ENCODE data around the gene TCF4. TPM values are rescaled to one million over a fixed set of nuclear protein-coding genes. Genes with fewer than 3 reads are reported as not detected.

TCF4 gene
- total RNA-seq, 1 experiment from 2014 or later, result 93.7 TPM

DNA sequence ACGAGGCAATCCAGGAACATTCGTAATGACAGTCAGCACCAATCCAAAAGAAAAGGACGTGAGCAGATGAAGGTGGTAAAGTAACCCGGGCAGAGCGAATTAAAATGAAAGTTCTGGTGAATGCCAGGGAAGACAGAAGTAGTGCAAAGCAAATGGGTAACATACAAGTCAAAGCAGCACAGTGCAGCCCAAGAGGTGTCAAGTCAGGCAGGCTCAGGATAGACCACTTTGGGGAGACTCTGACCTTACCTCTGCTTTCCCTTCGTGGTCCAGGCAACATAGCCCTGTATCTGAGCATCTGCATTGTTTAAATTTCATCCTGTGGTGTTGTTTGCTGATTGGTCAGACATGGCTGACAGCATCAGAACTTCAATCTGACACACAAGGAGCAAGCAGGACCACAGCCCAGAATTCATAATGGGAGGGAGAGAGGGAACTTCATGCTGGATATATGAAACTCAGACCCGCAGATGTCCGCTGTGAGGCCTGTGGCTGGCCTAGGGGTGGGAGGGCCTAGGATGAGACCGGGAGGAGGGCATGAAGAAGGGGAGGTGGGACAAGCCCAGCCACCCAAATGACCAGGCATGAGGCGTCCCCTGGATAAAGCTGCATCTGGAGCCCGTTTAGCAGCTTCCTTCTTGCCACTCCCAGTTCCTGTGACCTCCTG is 285.7 kb downstream of the TCF4 start:
- BruUV-seq (replicated peaks), result no TSS peak
- DNase-seq, result no peak
- Mint-ChIP-seq H3K27me3 (ENCODE audit: insufficient read depth, unreplicated experiment) (no peaks in the 10 kb centered on the region), H3K4me3 (ENCODE audit: unreplicated experiment) (no peak overlapping the region), H3K4me1 (ENCODE audit: low read depth, unreplicated experiment) (no peaks in the 10 kb centered on the region), H3K9me3 (ENCODE audit: unreplicated experiment) (no peaks in the 10 kb centered on the region), H3K27ac (ENCODE audit: unreplicated experiment) (no peak overlapping the region), H3K36me3 (ENCODE audit: insufficient read depth, unreplicated experiment) (peaks cover 8% of the 10 kb centered on the region)
- TF ChIP-seq, protein P1, sequence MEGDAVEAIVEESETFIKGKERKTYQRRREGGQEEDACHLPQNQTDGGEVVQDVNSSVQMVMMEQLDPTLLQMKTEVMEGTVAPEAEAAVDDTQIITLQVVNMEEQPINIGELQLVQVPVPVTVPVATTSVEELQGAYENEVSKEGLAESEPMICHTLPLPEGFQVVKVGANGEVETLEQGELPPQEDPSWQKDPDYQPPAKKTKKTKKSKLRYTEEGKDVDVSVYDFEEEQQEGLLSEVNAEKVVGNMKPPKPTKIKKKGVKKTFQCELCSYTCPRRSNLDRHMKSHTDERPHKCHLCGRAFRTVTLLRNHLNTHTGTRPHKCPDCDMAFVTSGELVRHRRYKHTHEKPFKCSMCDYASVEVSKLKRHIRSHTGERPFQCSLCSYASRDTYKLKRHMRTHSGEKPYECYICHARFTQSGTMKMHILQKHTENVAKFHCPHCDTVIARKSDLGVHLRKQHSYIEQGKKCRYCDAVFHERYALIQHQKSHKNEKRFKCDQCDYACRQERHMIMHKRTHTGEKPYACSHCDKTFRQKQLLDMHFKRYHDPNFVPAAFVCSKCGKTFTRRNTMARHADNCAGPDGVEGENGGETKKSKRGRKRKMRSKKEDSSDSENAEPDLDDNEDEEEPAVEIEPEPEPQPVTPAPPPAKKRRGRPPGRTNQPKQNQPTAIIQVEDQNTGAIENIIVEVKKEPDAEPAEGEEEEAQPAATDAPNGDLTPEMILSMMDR (IDR thresholded peaks at IDR 0.05; ENCODE audit: insufficient read depth in 1 of 2, low read depth in 1 of 2, low read length in 1 of 2, severe bottlenecking in 1 of 2, unreplicated experiment in 1 of 2), result no peak
- Histone ChIP-seq H3K36me3 (ENCODE audit: control insufficient read depth, insufficient read depth, low read length) (no peaks in the 10 kb centered on the region), H3K4me1 (no peaks in the 10 kb centered on the region), H3K27me3 (replicated peaks; ENCODE audit: control insufficient read depth, insufficient read depth, low read length) (no peaks in the 10 kb centered on the region), H3K4me3 (ENCODE audit: low read depth, low read length) (no peak overlapping the region), H3K9me3 (no peaks in the 10 kb centered on the region)
- ChIA-PET CTCF (no interaction called here), POLR2A (no interaction called here)
- intact Hi-C loops (cut with micrococcal nuclease; ENCODE audit: unreplicated experiment), result no loop called here

DNA sequence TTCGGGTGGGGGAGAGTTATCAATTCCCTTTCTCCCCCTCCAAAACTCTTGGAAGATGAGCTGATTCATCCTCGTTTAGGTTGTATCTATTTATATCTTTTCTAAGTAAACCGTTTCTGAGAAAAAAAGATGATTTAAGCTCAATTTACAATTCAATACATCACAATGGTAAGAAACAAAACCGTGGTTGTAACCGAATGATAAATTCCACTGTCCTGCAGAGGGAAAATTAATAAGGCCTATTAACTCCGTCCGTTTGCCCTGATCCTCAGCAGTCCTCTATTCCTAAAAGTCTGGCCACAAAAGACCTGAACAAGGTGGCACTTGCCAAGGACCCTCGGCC is 286.2 kb downstream of the TCF4 start:
- ChIA-PET POLR2A (no interaction called here), CTCF (no interaction called here)
- H3K27me3 Mint-ChIP-seq (ENCODE audit: insufficient read depth, unreplicated experiment), result no peaks in the 10 kb centered on the region
- intact Hi-C loops (cut with micrococcal nuclease; ENCODE audit: unreplicated experiment), result no loop called here
- no peaks in the 10 kb centered on the region for H3K27me3 ChIP-seq (replicated peaks; ENCODE audit: control insufficient read depth, insufficient read depth, low read length)
- no peak overlapping the region for H3K4me3 Mint-ChIP-seq (ENCODE audit: unreplicated experiment)
- no peak for DNase-seq
- H3K27ac Mint-ChIP-seq (ENCODE audit: unreplicated experiment), result no peak overlapping the region
- no peak overlapping the region for H3K4me3 ChIP-seq (ENCODE audit: low read depth, low read length)
- no peaks in the 10 kb centered on the region for H3K4me1 ChIP-seq
- no peaks in the 10 kb centered on the region for H3K4me1 Mint-ChIP-seq (ENCODE audit: low read depth, unreplicated experiment)
- TF ChIP-seq, protein P1 (IDR thresholded peaks at IDR 0.05; ENCODE audit: insufficient read depth in 1 of 2, low read depth in 1 of 2, low read length in 1 of 2, severe bottlenecking in 1 of 2, unreplicated experiment in 1 of 2), result no peak
- no TSS peak for BruUV-seq (replicated peaks)
- no peaks in the 10 kb centered on the region for H3K36me3 ChIP-seq (ENCODE audit: control insufficient read depth, insufficient read depth, low read length)
- no peaks in the 10 kb centered on the region for H3K9me3 Mint-ChIP-seq (ENCODE audit: unreplicated experiment)
- no peaks in the 10 kb centered on the region for H3K9me3 ChIP-seq
- peaks cover 8% of the 10 kb centered on the region for H3K36me3 Mint-ChIP-seq (ENCODE audit: insufficient read depth, unreplicated experiment)

DNA sequence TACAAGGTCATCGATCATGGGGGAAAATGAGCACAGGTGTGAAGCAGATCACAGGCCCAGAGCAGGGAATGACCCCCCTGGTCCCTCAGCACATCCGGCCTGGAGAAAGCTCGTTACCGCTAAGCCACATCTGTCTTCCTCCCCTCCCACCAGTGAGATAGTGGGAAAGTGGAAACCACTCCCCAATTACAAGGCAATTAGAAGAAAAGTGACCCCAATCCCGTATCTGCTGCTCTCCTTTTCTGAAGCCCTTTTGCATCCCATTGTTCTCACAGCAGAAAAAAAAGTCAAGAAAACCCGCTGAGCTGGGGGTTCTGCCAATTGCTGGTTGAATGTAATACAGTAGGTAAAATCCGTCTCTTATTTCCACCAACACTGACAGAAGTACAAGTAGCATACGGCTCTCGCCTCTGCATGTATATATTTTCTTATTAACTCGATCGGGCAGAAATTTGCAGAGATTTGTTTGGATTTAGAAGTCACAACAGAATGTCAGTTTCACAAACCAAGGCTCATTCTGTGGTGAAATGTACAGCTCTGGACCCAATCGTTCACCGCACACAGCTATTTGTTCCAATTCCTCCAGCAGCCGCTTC is 287.0 kb downstream of the TCF4 start:
- TF ChIP-seq, protein P1 (IDR thresholded peaks at IDR 0.05; ENCODE audit: insufficient read depth in 1 of 2, low read depth in 1 of 2, low read length in 1 of 2, severe bottlenecking in 1 of 2, unreplicated experiment in 1 of 2), result no peak
- BruUV-seq (replicated peaks), result no TSS peak
- ChIA-PET POLR2A (no interaction called here), CTCF (no interaction called here)
- Histone ChIP-seq H3K4me3 (ENCODE audit: low read depth, low read length) (no peak overlapping the region), H3K27me3 (replicated peaks; ENCODE audit: control insufficient read depth, insufficient read depth, low read length) (no peaks in the 10 kb centered on the region), H3K4me1 (no peaks in the 10 kb centered on the region), H3K9me3 (no peaks in the 10 kb centered on the region), H3K36me3 (ENCODE audit: control insufficient read depth, insufficient read depth, low read length) (no peaks in the 10 kb centered on the region)
- Mint-ChIP-seq H3K4me1 (ENCODE audit: low read depth, unreplicated experiment) (no peaks in the 10 kb centered on the region), H3K4me3 (ENCODE audit: unreplicated experiment) (no peak overlapping the region), H3K9me3 (ENCODE audit: unreplicated experiment) (no peaks in the 10 kb centered on the region), H3K27ac (ENCODE audit: unreplicated experiment) (no peak overlapping the region), H3K36me3 (ENCODE audit: insufficient read depth, unreplicated experiment) (peaks cover 8% of the 10 kb centered on the region), H3K27me3 (ENCODE audit: insufficient read depth, unreplicated experiment) (no peaks in the 10 kb centered on the region)
- no peak for DNase-seq
- intact Hi-C loops (cut with micrococcal nuclease; ENCODE audit: unreplicated experiment), result no loop called here

Data from Caco-2 (cell line).